ENCODE measurements around the gene ATXN7L2. TPM values are rescaled to one million over a fixed set of nuclear protein-coding genes. Genes with fewer than 3 reads are reported as not detected.
"Not testable (repeated sequence)": the region's sequence is repeated elsewhere in the genome, so short reads cannot be mapped to it uniquely, and the experiment has no call there.

Gene ATXN7L2
- total RNA-seq, 6 experiments from 2014 or later = 5.6 to 7.3 (median 6.4) TPM

- H3K27ac Mint-ChIP-seq = no peak overlapping the region
- no peaks in the 10 kb centered on the region for H3K36me3 Mint-ChIP-seq (ENCODE audit: low read depth)
- H3K9me3 Mint-ChIP-seq = no peaks in the 10 kb centered on the region
- no peak for TF ChIP-seq CTCF (IDR thresholded peaks at IDR 0.05)
- H3K27me3 Mint-ChIP-seq (ENCODE audit: insufficient read depth) = no peaks in the 10 kb centered on the region
- no peak overlapping the region for H3K4me3 Mint-ChIP-seq
- no peak for DNase-seq
- H3K4me1 Mint-ChIP-seq (ENCODE audit: low read depth) = peaks cover 8% of the 10 kb centered on the region
Measured at GRCh38 chr1:109444346-109444745, 39.4 kb upstream of the ATXN7L2 start.

DNA sequence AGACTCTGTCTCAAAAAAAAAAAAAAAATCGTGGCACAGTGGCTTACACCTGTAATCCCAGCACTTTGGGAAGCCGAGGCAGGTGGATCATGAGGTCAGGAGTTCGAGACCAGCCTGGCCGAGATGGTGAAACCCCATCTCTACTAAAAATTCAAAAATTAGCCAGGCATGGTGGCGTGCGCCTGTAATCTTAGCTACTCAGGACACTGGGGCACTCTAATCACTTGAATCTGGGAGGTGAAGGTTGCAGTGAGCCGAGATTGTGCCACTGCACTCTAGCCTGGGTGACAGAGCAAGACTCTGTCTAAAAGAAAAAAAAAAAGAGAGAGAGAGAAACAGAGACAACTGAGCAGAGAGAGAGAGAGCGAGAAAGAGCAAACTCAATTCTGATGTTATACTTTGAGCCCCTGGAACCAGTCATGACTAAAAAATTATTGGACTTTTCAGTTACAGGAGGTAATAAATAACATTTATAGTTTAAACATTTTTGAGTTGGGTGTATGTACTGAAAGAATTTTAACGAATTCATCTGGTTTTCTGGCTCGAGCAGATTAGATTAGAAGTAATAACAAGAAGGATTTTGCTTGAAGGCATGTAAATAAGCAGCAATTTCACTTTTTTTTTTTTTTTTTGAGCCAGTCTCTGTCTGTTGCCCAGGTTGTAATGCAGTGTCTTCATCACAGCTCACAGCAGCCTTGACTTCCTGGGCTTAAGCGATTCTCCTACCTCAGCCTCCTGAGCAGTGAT, 37.6 kb upstream of the ATXN7L2 start:
- H3K27me3 Mint-ChIP-seq (ENCODE audit: insufficient read depth); H3K36me3 Mint-ChIP-seq (ENCODE audit: low read depth); H3K9me3 Mint-ChIP-seq: not testable (repeated sequence)
- DNase-seq = peak; percentile 91
- H3K4me1 Mint-ChIP-seq (ENCODE audit: low read depth) = peaks cover 16% of the 10 kb centered on the region
- peak overlapping the region; percentile 52 for H3K4me3 Mint-ChIP-seq
- peak overlapping the region; percentile 89 for H3K27ac Mint-ChIP-seq

DNA sequence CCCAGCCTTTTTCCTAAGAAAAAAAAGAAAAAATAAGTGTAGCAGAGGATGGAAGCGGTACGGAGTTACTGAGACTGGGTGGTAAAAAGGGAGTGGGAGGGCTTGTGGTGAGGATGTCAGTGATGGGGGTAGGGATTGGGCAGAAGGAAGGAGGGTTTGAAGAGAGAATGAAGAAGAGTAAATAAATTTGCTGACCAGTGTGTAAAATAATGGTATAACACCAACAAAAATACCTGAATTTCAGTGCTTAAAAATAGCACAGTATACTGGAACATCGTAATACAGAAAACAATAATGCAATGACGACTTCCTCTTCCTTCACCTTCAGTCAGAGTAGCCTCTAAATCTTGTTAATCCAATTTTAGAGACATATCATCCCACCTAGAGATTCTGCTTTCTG, 36.2 kb upstream of the ATXN7L2 start:
- Mint-ChIP-seq H3K27me3 (ENCODE audit: insufficient read depth) (no peaks in the 10 kb centered on the region), H3K36me3 (ENCODE audit: low read depth) (no peaks in the 10 kb centered on the region), H3K9me3 (no peaks in the 10 kb centered on the region), H3K27ac (no peak overlapping the region; the same call in 1 of the 2 replicates), H3K4me3 (no peak overlapping the region), H3K4me1 (ENCODE audit: low read depth) (peaks cover 16% of the 10 kb centered on the region)
- no peak for TF ChIP-seq CTCF (IDR thresholded peaks at IDR 0.05)
- no peak for DNase-seq

GRCh38 chr1:109454497-109455133, 29.1 kb upstream of the ATXN7L2 start:
- H3K4me3 Mint-ChIP-seq = no peak overlapping the region
- no peak for TF ChIP-seq CTCF (IDR thresholded peaks at IDR 0.05)
- no peak overlapping the region for H3K27ac Mint-ChIP-seq
- H3K9me3 Mint-ChIP-seq = peaks cover 16% of the 10 kb centered on the region
- H3K36me3 Mint-ChIP-seq (ENCODE audit: low read depth) = peaks cover 13% of the 10 kb centered on the region
- H3K27me3 Mint-ChIP-seq (ENCODE audit: insufficient read depth) = peaks cover 6% of the 10 kb centered on the region
- H3K4me1 Mint-ChIP-seq (ENCODE audit: low read depth) = peaks cover 8% of the 10 kb centered on the region; the same call in 1 of the 2 replicates
- no peak for DNase-seq

DNA sequence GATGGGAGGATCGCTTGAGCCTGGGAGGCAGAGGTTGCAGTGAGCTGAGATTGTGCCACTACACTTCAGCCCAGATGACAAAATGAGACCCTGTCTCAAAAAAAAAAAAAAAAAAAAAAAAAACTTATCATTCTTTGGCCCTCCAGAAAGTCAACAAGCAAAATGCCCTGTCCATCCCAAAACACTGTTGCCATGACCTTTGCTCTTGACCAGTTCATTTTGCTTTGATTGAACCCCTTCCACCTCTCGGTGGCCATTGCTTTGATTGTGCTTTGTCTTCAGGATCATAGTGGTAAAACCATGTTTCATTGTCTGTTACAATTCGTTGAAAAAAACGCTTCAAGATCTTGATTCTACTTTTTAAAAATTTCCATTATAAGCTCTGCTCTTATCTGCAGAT, 25.9 kb upstream of the ATXN7L2 start:
- no peak for DNase-seq
- Mint-ChIP-seq H3K27ac (no peak overlapping the region), H3K27me3 (ENCODE audit: insufficient read depth) (peaks cover 9% of the 10 kb centered on the region), H3K4me1 (ENCODE audit: low read depth) (peaks cover 8% of the 10 kb centered on the region; the same call in 1 of the 2 replicates), H3K4me3 (no peak overlapping the region), H3K9me3 (peaks cover 16% of the 10 kb centered on the region), H3K36me3 (ENCODE audit: low read depth) (peaks cover 13% of the 10 kb centered on the region)
- no peak for TF ChIP-seq CTCF (IDR thresholded peaks at IDR 0.05)

GRCh38 chr1:109466125-109466451, 17.6 kb upstream of the ATXN7L2 start:
- Mint-ChIP-seq H3K9me3 (no peaks in the 10 kb centered on the region), H3K36me3 (ENCODE audit: low read depth) (no peaks in the 10 kb centered on the region), H3K27me3 (ENCODE audit: insufficient read depth) (peaks cover 3% of the 10 kb centered on the region), H3K27ac (no peak overlapping the region; the same call in 1 of the 2 replicates), H3K4me3 (peak overlapping the region; percentile 85), H3K4me1 (ENCODE audit: low read depth) (peaks cover 29% of the 10 kb centered on the region)
- DNase-seq = no peak
- no peak for TF ChIP-seq CTCF (IDR thresholded peaks at IDR 0.05)

Measured in HFFc6 (cell line).